Measurements from ENCODE around the gene MAGI2.

Gene MAGI2

GRCh38 chr7:78638364-78638763, 815.1 kb downstream of the MAGI2 start:
- H2AFZ ChIP-seq (ENCODE audit: low read length) = no peak overlapping the region
- no peak overlapping the region for H4K8ac ChIP-seq (ENCODE audit: low read depth, low read length)
- H2BK12ac ChIP-seq (ENCODE audit: low read length) = no peak overlapping the region
- no peak overlapping the region for H2BK120ac ChIP-seq (ENCODE audit: low read depth, low read length)
- no peak overlapping the region for H3K4ac ChIP-seq (ENCODE audit: low read length)
- H3K4me2 ChIP-seq (ENCODE audit: insufficient read depth, low read length, poor library complexity, severe bottlenecking) = no peak overlapping the region
- no peaks in the 10 kb centered on the region for H3K27me3 ChIP-seq (ENCODE audit: control insufficient read depth in 3 of 3, insufficient read depth in 3 of 3, low read depth in 1 of 3, low read length in 3 of 3)
- peaks cover 0 to 2% of the 10 kb centered on the region in 2 donors for H3K9me3 ChIP-seq (replicated peaks in 1 of 2; ENCODE audit: control insufficient read depth in 2 of 2, insufficient read depth in 1 of 2, low read depth in 1 of 2, low read length in 2 of 2)
- H3K18ac ChIP-seq (ENCODE audit: low read length) = no peak overlapping the region
- no peak for DNase-seq (ENCODE audit: low spot score)
- no peak overlapping the region for H2BK5ac ChIP-seq (ENCODE audit: low read length)
- H3K79me1 ChIP-seq (ENCODE audit: low read depth, low read length) = no peaks in the 10 kb centered on the region
- H3K14ac ChIP-seq (ENCODE audit: low read length) = no peak overlapping the region
- H3K27ac ChIP-seq (replicated peaks; ENCODE audit: low read length) = no peak overlapping the region
- no peak overlapping the region for H4K91ac ChIP-seq (ENCODE audit: low read depth, low read length, poor library complexity)
- peaks cover 0 to 13% of the 10 kb centered on the region in 2 donors for H3K4me1 ChIP-seq (ENCODE audit: control insufficient read depth in 2 of 2, insufficient read depth in 1 of 2, low read depth in 1 of 2, low read length in 2 of 2)
- no peak overlapping the region for H3K23ac ChIP-seq (ENCODE audit: low read depth, low read length, poor library complexity)
- no peak overlapping the region for H3K4me3 ChIP-seq (ENCODE audit: low read length in 2 of 2)
- H3K36me3 ChIP-seq (replicated peaks in 1 of 2; ENCODE audit: control insufficient read depth in 2 of 2, insufficient read depth in 2 of 2, low read length in 2 of 2) = no peaks in the 10 kb centered on the region
- no peak overlapping the region for H3K9ac ChIP-seq (ENCODE audit: low read depth, low read length, poor library complexity)
- H2BK15ac ChIP-seq (ENCODE audit: low read length) = no peak overlapping the region
- no peak overlapping the region for H2AK5ac ChIP-seq (ENCODE audit: low read depth, low read length)

GRCh38 chr7:78636727-78637126, 816.7 kb downstream of the MAGI2 start:
- Histone ChIP-seq H3K36me3 (replicated peaks in 1 of 2; ENCODE audit: control insufficient read depth in 2 of 2, insufficient read depth in 2 of 2, low read length in 2 of 2) (no peaks in the 10 kb centered on the region), H3K9ac (ENCODE audit: low read depth, low read length, poor library complexity) (no peak overlapping the region), H3K4ac (ENCODE audit: low read length) (no peak overlapping the region), H2BK12ac (ENCODE audit: low read length) (no peak overlapping the region), H3K4me2 (ENCODE audit: insufficient read depth, low read length, poor library complexity, severe bottlenecking) (no peak overlapping the region), H3K4me1 (ENCODE audit: control insufficient read depth in 2 of 2, insufficient read depth in 1 of 2, low read depth in 1 of 2, low read length in 2 of 2) (peaks cover 0 to 13% of the 10 kb centered on the region in 2 donors), H2AFZ (ENCODE audit: low read length) (no peak overlapping the region), H2BK5ac (ENCODE audit: low read length) (no peak overlapping the region), H3K9me3 (replicated peaks in 1 of 2; ENCODE audit: control insufficient read depth in 2 of 2, insufficient read depth in 1 of 2, low read depth in 1 of 2, low read length in 2 of 2) (peaks cover 0 to 2% of the 10 kb centered on the region in 2 donors), H3K4me3 (ENCODE audit: low read length in 2 of 2) (no peak overlapping the region), H2BK15ac (ENCODE audit: low read length) (no peak overlapping the region), H2BK120ac (ENCODE audit: low read depth, low read length) (no peak overlapping the region), H3K23ac (ENCODE audit: low read depth, low read length, poor library complexity) (no peak overlapping the region), H3K14ac (ENCODE audit: low read length) (no peak overlapping the region), H3K27me3 (ENCODE audit: control insufficient read depth in 3 of 3, insufficient read depth in 3 of 3, low read depth in 1 of 3, low read length in 3 of 3) (no peaks in the 10 kb centered on the region), H3K18ac (ENCODE audit: low read length) (no peak overlapping the region), H2AK5ac (ENCODE audit: low read depth, low read length) (no peak overlapping the region), H3K79me1 (ENCODE audit: low read depth, low read length) (no peaks in the 10 kb centered on the region), H4K8ac (ENCODE audit: low read depth, low read length) (no peak overlapping the region), H3K27ac (replicated peaks; ENCODE audit: low read length) (no peak overlapping the region), H4K91ac (ENCODE audit: low read depth, low read length, poor library complexity) (no peak overlapping the region)
- DNase-seq (ENCODE audit: low spot score) = no peak
- WGBS, 2 donors (ENCODE audit: extremely low coverage in 2 of 2, insufficient read length in 2 of 2, insufficient replicate concordance in 1 of 2) = no CpG with 5 or more reads among the region's 6 CpGs

GRCh38 chr7:78635026-78635793, 818.3 kb downstream of the MAGI2 start:
- Histone ChIP-seq H3K79me1 (ENCODE audit: low read depth, low read length) (no peaks in the 10 kb centered on the region), H3K14ac (ENCODE audit: low read length) (no peak overlapping the region), H2BK5ac (ENCODE audit: low read length) (no peak overlapping the region), H3K4me2 (ENCODE audit: insufficient read depth, low read length, poor library complexity, severe bottlenecking) (no peak overlapping the region), H2AFZ (ENCODE audit: low read length) (no peak overlapping the region), H4K91ac (ENCODE audit: low read depth, low read length, poor library complexity) (no peak overlapping the region), H2BK12ac (ENCODE audit: low read length) (no peak overlapping the region), H3K18ac (ENCODE audit: low read length) (no peak overlapping the region), H2AK5ac (ENCODE audit: low read depth, low read length) (no peak overlapping the region), H3K4me1 (ENCODE audit: control insufficient read depth in 2 of 2, insufficient read depth in 1 of 2, low read depth in 1 of 2, low read length in 2 of 2) (peaks cover 0 to 13% of the 10 kb centered on the region in 2 donors), H3K27me3 (ENCODE audit: control insufficient read depth in 3 of 3, insufficient read depth in 3 of 3, low read depth in 1 of 3, low read length in 3 of 3) (no peaks in the 10 kb centered on the region), H2BK120ac (ENCODE audit: low read depth, low read length) (no peak overlapping the region), H3K36me3 (replicated peaks in 1 of 2; ENCODE audit: control insufficient read depth in 2 of 2, insufficient read depth in 2 of 2, low read length in 2 of 2) (no peaks in the 10 kb centered on the region), H2BK15ac (ENCODE audit: low read length) (no peak overlapping the region), H3K4ac (ENCODE audit: low read length) (no peak overlapping the region), H4K8ac (ENCODE audit: low read depth, low read length) (no peak overlapping the region), H3K4me3 (ENCODE audit: low read length in 2 of 2) (no peak overlapping the region), H3K9me3 (replicated peaks in 1 of 2; ENCODE audit: control insufficient read depth in 2 of 2, insufficient read depth in 1 of 2, low read depth in 1 of 2, low read length in 2 of 2) (peaks cover 0 to 2% of the 10 kb centered on the region in 2 donors), H3K9ac (ENCODE audit: low read depth, low read length, poor library complexity) (no peak overlapping the region), H3K27ac (replicated peaks; ENCODE audit: low read length) (no peak overlapping the region), H3K23ac (ENCODE audit: low read depth, low read length, poor library complexity) (no peak overlapping the region)
- DNase-seq (ENCODE audit: low spot score) = no peak
- WGBS, 2 donors (ENCODE audit: extremely low coverage in 2 of 2, insufficient read length in 2 of 2, insufficient replicate concordance in 1 of 2) = no CpG with 5 or more reads among the region's 4 CpGs

GRCh38 chr7:78634093-78634492, 819.4 kb downstream of the MAGI2 start:
- Histone ChIP-seq H3K4me1 (ENCODE audit: control insufficient read depth in 2 of 2, insufficient read depth in 1 of 2, low read depth in 1 of 2, low read length in 2 of 2) (peaks cover 0 to 13% of the 10 kb centered on the region in 2 donors), H3K4me2 (ENCODE audit: insufficient read depth, low read length, poor library complexity, severe bottlenecking) (no peak overlapping the region), H4K8ac (ENCODE audit: low read depth, low read length) (no peak overlapping the region), H3K14ac (ENCODE audit: low read length) (no peak overlapping the region), H3K18ac (ENCODE audit: low read length) (no peak overlapping the region), H3K79me1 (ENCODE audit: low read depth, low read length) (no peaks in the 10 kb centered on the region), H3K9me3 (replicated peaks in 1 of 2; ENCODE audit: control insufficient read depth in 2 of 2, insufficient read depth in 1 of 2, low read depth in 1 of 2, low read length in 2 of 2) (peaks cover 0 to 2% of the 10 kb centered on the region in 2 donors), H2BK120ac (ENCODE audit: low read depth, low read length) (no peak overlapping the region), H2BK12ac (ENCODE audit: low read length) (no peak overlapping the region), H2AK5ac (ENCODE audit: low read depth, low read length) (no peak overlapping the region), H3K23ac (ENCODE audit: low read depth, low read length, poor library complexity) (no peak overlapping the region), H2BK15ac (ENCODE audit: low read length) (no peak overlapping the region), H3K4ac (ENCODE audit: low read length) (no peak overlapping the region), H3K36me3 (replicated peaks in 1 of 2; ENCODE audit: control insufficient read depth in 2 of 2, insufficient read depth in 2 of 2, low read length in 2 of 2) (no peaks in the 10 kb centered on the region), H3K27ac (replicated peaks; ENCODE audit: low read length) (no peak overlapping the region), H4K91ac (ENCODE audit: low read depth, low read length, poor library complexity) (no peak overlapping the region), H2AFZ (ENCODE audit: low read length) (no peak overlapping the region), H3K4me3 (ENCODE audit: low read length in 2 of 2) (no peak overlapping the region), H3K27me3 (ENCODE audit: control insufficient read depth in 3 of 3, insufficient read depth in 3 of 3, low read depth in 1 of 3, low read length in 3 of 3) (no peaks in the 10 kb centered on the region), H2BK5ac (ENCODE audit: low read length) (no peak overlapping the region), H3K9ac (ENCODE audit: low read depth, low read length, poor library complexity) (no peak overlapping the region)
- no peak for DNase-seq (ENCODE audit: low spot score)
- no CpG with 5 or more reads among the region's 1 CpG for WGBS, 2 donors (ENCODE audit: extremely low coverage in 2 of 2, insufficient read length in 2 of 2, insufficient replicate concordance in 1 of 2)

Measured in neuronal stem cell (in vitro differentiated cells).